Keratinocyte (primary cell): ENCODE measurements around the gene INS. TPM values are rescaled to one million over a fixed set of nuclear protein-coding genes. Genes with fewer than 3 reads are reported as not detected.
"Not testable (repeated sequence)": the region's sequence is repeated elsewhere in the genome, so short reads cannot be mapped to it uniquely, and the experiment has no call there.

Source experiments
- DNase-seq: peaks from one replicate; pipeline ENCODE4 v3.0.0-alpha.2; 2011; ENCODE audit warnings: low read depth, missing footprints, low spot score
- FAIRE-seq: peaks from 2 replicates; lab custom pipeline; 2011; peaks lifted over from hg19 to GRCh38; lab: Jason Lieb, UNC
- H2AFZ ChIP-seq: 2 replicates; pipeline ENCODE4 v1.6.0; 2012; ENCODE audit warnings: low read length, control low read depth, inconsistent platforms; ENCODE audit not compliant: control insufficient read depth
- H3K27ac ChIP-seq: 2 replicates; pipeline ENCODE4 v1.5.1; 2011; ENCODE audit warnings: low read length; ENCODE audit not compliant: control insufficient read depth, insufficient read depth
- H3K27me3 ChIP-seq: 3 replicates; pipeline ENCODE4 v1.6.0; 2011; ENCODE audit warnings: low read length; ENCODE audit not compliant: control insufficient read depth, insufficient read depth; ENCODE audit errors: extremely low read depth
- H3K36me3 ChIP-seq, 2 experiments: 2 replicates in 1 of 2; 3 replicates in 1 of 2; pipeline ENCODE4 v1.5.1; 2011; ENCODE audit warnings: low read length in 2 of 2, mild to moderate bottlenecking in 1 of 2; ENCODE audit not compliant: control insufficient read depth in 2 of 2, insufficient read depth in 2 of 2; ENCODE audit errors: extremely low read depth in 1 of 2
- H3K4me1 ChIP-seq: 3 replicates; pipeline ENCODE4 v1.5.1; 2011; ENCODE audit warnings: low read length; ENCODE audit not compliant: control insufficient read depth, insufficient read depth; ENCODE audit errors: extremely low read depth
- H3K4me2 ChIP-seq: 3 replicates; pipeline ENCODE4 v1.6.0; 2011; ENCODE audit warnings: low read depth, low read length; ENCODE audit not compliant: control insufficient read depth, insufficient read depth; ENCODE audit errors: extremely low read depth
- H3K4me3 ChIP-seq, 3 experiments: fragments of 200-600 bp in 1 of 3; sonication (generic) in 1 of 3; 2 replicates in 2 of 3; 3 replicates in 1 of 3; pipeline ENCODE4 v1.5.1; 2011 to 2016; ENCODE audit warnings: low read length in 3 of 3, mild to moderate bottlenecking in 3 of 3, control low read depth in 2 of 3, inconsistent platforms in 1 of 3, low read depth in 1 of 3, mixed read lengths in 1 of 3, mixed run types in 1 of 3, moderate library complexity in 1 of 3; ENCODE audit not compliant: control insufficient read depth in 2 of 3, insufficient read depth in 2 of 3; ENCODE audit errors: extremely low read depth in 1 of 3
- H3K79me2 ChIP-seq: 2 replicates; pipeline ENCODE4 v1.6.0; 2012; ENCODE audit warnings: low read length; ENCODE audit not compliant: control insufficient read depth, insufficient read depth
- H3K9ac ChIP-seq: 3 replicates; pipeline ENCODE4 v1.6.0; 2011; ENCODE audit warnings: low read length; ENCODE audit not compliant: control insufficient read depth, insufficient read depth; ENCODE audit errors: extremely low read depth
- H3K9me1 ChIP-seq: 3 replicates; pipeline ENCODE4 v1.6.0; 2011; ENCODE audit warnings: low read length; ENCODE audit not compliant: control insufficient read depth, insufficient read depth; ENCODE audit errors: extremely low read depth
- H3K9me3 ChIP-seq: 2 replicates; pipeline ENCODE4 v1.5.1; 2012; ENCODE audit warnings: low read depth, low read length; ENCODE audit not compliant: control insufficient read depth
- H4K20me1 ChIP-seq: 3 replicates; pipeline ENCODE4 v1.6.0; 2011; ENCODE audit warnings: low read length; ENCODE audit not compliant: control insufficient read depth, insufficient read depth; ENCODE audit errors: extremely low read depth
- EZH2 ChIP-seq: IDR thresholded peaks from one replicate; pipeline ENCODE4 v1.6.1; 2012; ENCODE audit warnings: inconsistent platforms, mild to moderate bottlenecking, low read length, moderate library complexity
- dilution Hi-C: fragments of 300-500 bp; cut with MboI; formaldehyde crosslinking; loops from one replicate; pipeline ENCODE4 v1.7.0; 2020; ENCODE audit warnings: low sequenced_read_pairs; ENCODE audit not compliant: extremely low pct_ligation_motif_present
- polyA plus RNA-seq, 5 experiments: library from polyadenylated mRNA; depleted of rRNA in 3 of 5; stranded (reverse) in 3 of 5; stranded (forward) in 1 of 5; unstranded in 1 of 5; fragments of >200 nt; gene quantifications; 1 replicate in 1 of 5; 2 replicates in 3 of 5; 3 replicates in 1 of 5; pipeline versions ENCODE4 v1.2.1 to v1.2.3, GENCODE V29; 2011 to 2012; ENCODE audit warnings: missing spikeins in 2 of 5, low read depth in 1 of 5, low replicate concordance in 1 of 5
- TF ChIP-seq, protein P1 (sequence below), 3 experiments: IDR thresholded peaks in 1 of 3; conservative IDR thresholded peaks in 1 of 3; optimal IDR thresholded peaks in 1 of 3; 2 replicates in 2 of 3; 3 replicates in 1 of 3; pipeline versions ENCODE3 to v1.5.1; 2011; ENCODE audit warnings: low read length in 3 of 3, mild to moderate bottlenecking in 3 of 3, moderate library complexity in 2 of 3, control low read depth in 1 of 3, inconsistent platforms in 1 of 3; ENCODE audit not compliant: insufficient read depth in 2 of 3; ENCODE audit errors: extremely low read depth in 1 of 3

The INS gene
- polyA plus RNA-seq, 1 donor (not counting 4 experiments of a cell fraction or from before 2014, with no cell fraction given): not detected

DNA sequence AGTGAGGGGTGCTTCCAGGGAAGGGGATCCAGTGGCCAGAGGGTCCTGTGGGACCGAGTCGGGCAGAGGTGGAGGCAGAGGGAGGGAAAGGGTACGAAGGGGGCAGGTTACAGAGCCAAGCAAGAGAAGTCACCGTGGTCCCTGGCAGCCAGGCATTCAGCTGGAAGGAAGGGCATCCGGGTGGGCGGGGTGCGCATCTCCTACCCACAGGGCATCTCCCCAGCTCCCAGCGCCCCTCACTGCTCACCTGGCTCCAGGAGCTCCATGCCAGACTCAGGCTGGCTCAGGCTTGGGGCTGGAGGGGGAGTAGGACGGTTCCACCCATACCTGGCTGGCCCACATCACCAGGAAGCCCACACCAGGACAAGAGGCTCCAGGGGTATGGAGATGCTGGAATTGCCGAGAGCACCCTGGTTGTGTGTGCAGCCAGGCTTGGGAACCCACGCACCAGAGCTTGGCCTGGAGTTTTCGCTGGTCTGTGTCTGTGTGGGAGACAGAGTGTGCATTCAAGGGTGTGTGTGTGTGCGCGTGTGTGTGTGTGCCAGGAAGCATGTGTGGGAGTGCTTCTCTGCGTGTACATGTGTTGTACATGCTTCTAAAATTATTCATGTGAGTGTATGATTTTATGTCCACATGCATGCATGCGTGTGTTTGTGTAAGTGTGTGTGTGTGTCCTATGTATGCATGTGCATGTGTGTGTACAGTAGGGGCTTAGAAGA is 17.2 kb upstream of the INS start:
- H3K27me3 ChIP-seq, H3K36me3 ChIP-seq, H3K9me1 ChIP-seq, H3K79me2 ChIP-seq, H4K20me1 ChIP-seq, H2AFZ ChIP-seq, DNase-seq, H3K9me3 ChIP-seq, dilution Hi-C loops: not testable (repeated sequence)
- peak overlapping the region; percentile 92 for H3K4me2 ChIP-seq
- H3K27ac ChIP-seq: peak overlapping the region; percentile 91
- H3K4me3 ChIP-seq: peak overlapping the region; percentile 16 to 30 (median 24)
- H3K9ac ChIP-seq: peak overlapping the region; percentile 69
- H3K4me1 ChIP-seq: peaks cover 68% of the 10 kb centered on the region
- FAIRE-seq: peak; percentile 55

DNA sequence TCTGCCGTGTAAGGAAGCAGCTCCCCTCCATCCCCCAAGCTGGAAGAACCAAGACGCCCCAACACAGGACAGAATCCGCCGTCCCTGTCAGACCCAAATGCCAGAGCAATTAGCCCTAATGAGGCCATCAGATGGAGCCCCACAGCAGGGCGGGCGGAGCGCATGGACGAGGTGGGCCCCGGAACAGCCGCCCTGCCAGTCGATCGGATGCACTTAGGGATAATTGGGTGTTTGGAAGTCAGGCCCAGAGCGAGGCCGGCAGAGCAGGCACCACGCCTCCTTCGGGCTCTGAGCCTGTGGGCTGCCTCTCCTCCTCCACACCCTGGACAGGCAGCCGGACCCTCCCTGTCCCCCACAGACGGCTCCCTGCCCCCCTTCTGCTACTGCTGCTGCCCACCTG is 16.1 kb upstream of the INS start:
- peak overlapping the region in 1 of 3 experiments; percentile 6 for H3K4me3 ChIP-seq
- no peak overlapping the region for H3K9ac ChIP-seq
- H3K9me1 ChIP-seq: no peaks in the 10 kb centered on the region
- H3K9me3 ChIP-seq: no peaks in the 10 kb centered on the region
- peaks cover 4% of the 10 kb centered on the region for H3K79me2 ChIP-seq
- peak overlapping the region; percentile 31 for H3K27ac ChIP-seq
- TF ChIP-seq, protein P1, sequence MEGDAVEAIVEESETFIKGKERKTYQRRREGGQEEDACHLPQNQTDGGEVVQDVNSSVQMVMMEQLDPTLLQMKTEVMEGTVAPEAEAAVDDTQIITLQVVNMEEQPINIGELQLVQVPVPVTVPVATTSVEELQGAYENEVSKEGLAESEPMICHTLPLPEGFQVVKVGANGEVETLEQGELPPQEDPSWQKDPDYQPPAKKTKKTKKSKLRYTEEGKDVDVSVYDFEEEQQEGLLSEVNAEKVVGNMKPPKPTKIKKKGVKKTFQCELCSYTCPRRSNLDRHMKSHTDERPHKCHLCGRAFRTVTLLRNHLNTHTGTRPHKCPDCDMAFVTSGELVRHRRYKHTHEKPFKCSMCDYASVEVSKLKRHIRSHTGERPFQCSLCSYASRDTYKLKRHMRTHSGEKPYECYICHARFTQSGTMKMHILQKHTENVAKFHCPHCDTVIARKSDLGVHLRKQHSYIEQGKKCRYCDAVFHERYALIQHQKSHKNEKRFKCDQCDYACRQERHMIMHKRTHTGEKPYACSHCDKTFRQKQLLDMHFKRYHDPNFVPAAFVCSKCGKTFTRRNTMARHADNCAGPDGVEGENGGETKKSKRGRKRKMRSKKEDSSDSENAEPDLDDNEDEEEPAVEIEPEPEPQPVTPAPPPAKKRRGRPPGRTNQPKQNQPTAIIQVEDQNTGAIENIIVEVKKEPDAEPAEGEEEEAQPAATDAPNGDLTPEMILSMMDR (optimal IDR thresholded peaks at IDR 0.05 in 1 of 3, IDR thresholded peaks at IDR 0.05 in 1 of 3, conservative IDR thresholded peaks at IDR 0.05 in 1 of 3; ENCODE audit: extremely low read depth in 1 of 3, insufficient read depth in 2 of 3, low read length in 3 of 3): no peak
- TF ChIP-seq EZH2: no peak
- peaks cover 68% of the 10 kb centered on the region for H3K4me1 ChIP-seq
- H3K36me3 ChIP-seq: no peaks in the 10 kb centered on the region
- dilution Hi-C loops: no loop called here
- H4K20me1 ChIP-seq: no peaks in the 10 kb centered on the region
- H3K4me2 ChIP-seq: peak overlapping the region; percentile 8
- no peak overlapping the region for H2AFZ ChIP-seq
- FAIRE-seq: no peak
- DNase-seq: no peak
- H3K27me3 ChIP-seq: no peaks in the 10 kb centered on the region
